GM13977 (cell line): ENCODE measurements around the gene TNS1.

Experiments
- DNase-seq: peaks from one replicate; pipeline ENCODE4 v3.0.0; 2012; ENCODE audit warnings: low spot score
- CTCF ChIP-seq: IDR thresholded peaks from 2 replicates; pipeline ENCODE4 v1.5.1; 2012; ENCODE audit warnings: mild to moderate bottlenecking, control low read depth; ENCODE audit not compliant: insufficient read depth; ENCODE audit errors: extremely low read depth, missing control alignments
- in situ Hi-C: fragments of 300-500 bp; cut with MboI; formaldehyde crosslinking; loops from one replicate; pipeline ENCODE4 v1.12.0; 2022; ENCODE audit warnings: low sequenced_read_pairs, low pct_unique_long_range_greater_than_20kb, mixed read lengths, inconsistent platforms; ENCODE audit not compliant: unreplicated experiment

Gene TNS1

GRCh38 chr2:217775920-217776503 is 226.8 kb downstream of the TNS1 start:
- no peak for TF ChIP-seq CTCF
- DNase-seq: no peak
- in situ Hi-C loops: no loop called here

- in situ Hi-C loops: no loop called here
- TF ChIP-seq CTCF: no peak
- no peak for DNase-seq
Observed at GRCh38 chr2:217774232-217774631, 228.6 kb downstream of the TNS1 start.

- no peak for TF ChIP-seq CTCF
- in situ Hi-C loops: no loop called here
- DNase-seq: no peak
Observed at GRCh38 chr2:217773539-217773938, 229.3 kb downstream of the TNS1 start.

GRCh38 chr2:217766356-217766755 is 236.4 kb downstream of the TNS1 start:
- in situ Hi-C loops: no loop called here
- DNase-seq: no peak
- TF ChIP-seq CTCF: no peak

- TF ChIP-seq CTCF: no peak
- no peak for DNase-seq
- in situ Hi-C loops: no loop called here
Observed at GRCh38 chr2:217761645-217762277, 241.0 kb downstream of the TNS1 start.

GRCh38 chr2:217759991-217760390 is 242.8 kb downstream of the TNS1 start:
- DNase-seq: no peak
- in situ Hi-C loops: no loop called here
- TF ChIP-seq CTCF: no peak
